Measurements from ENCODE around the gene AEBP1.

DNA sequence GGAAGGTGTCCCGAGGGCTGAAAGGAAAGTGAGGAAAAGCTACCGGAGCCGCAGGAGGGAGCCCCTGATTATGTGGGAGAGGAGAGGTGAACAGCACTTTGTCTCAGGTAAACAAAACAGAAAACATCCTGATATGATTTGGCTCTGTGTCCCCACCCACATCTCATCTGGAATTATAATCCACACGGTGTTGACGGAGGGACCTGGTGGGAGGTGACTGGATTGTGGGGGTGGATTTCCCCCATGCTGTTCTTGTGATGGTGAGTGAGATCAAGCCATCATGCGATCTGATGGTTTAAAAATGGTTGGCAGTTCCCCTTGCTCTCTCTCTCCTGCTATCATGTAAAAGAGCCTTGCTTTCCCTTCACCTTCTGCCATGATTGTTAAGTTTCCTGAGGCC is 16.2 kb downstream of the AEBP1 start:
- no peak for TF ChIP-seq POLR2A (IDR thresholded peaks at IDR 0.05)
- no peak for TF ChIP-seq CTCF (IDR thresholded peaks at IDR 0.05)

Measured in testis (tissue), 2 donors.